GM13977 (cell line): Measurements from ENCODE around the gene STARD13.
"Not testable (repeated sequence)": the region's sequence is repeated elsewhere in the genome, so short reads cannot be mapped to it uniquely, and the experiment has no call there.

ENCODE experiments used
- DNase-seq: peaks from one replicate; pipeline ENCODE4 v3.0.0; 2012; ENCODE audit warnings: low spot score
- in situ Hi-C: fragments of 300-500 bp; cut with MboI; formaldehyde crosslinking; loops from one replicate; pipeline ENCODE4 v1.12.0; 2022; ENCODE audit warnings: low sequenced_read_pairs, low pct_unique_long_range_greater_than_20kb, mixed read lengths, inconsistent platforms; ENCODE audit not compliant: unreplicated experiment
- TF ChIP-seq, protein P1 (sequence below): IDR thresholded peaks from 2 replicates; pipeline ENCODE4 v1.5.1; 2012; ENCODE audit warnings: mild to moderate bottlenecking, control low read depth; ENCODE audit not compliant: insufficient read depth; ENCODE audit errors: extremely low read depth, missing control alignments

The STARD13 gene

DNA sequence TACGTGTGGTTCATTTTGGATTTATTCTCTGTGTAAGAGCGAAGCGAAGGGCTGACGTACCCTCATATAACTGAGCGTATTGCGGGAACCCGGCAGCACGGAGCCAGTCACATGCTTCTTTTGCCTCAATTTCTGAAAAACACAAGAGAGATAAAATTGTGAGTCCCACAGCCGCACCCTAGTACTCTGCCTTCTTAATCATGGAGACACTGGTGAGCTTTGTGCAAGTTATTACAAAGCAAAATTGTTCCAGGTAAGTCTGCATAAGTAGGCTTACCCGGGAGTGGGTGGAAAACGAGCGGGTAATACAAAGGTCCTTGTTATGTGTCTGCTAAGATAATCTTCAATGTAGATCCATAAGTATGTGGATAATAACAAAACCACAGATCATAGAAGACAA is 118.1 kb downstream of the STARD13 start:
- in situ Hi-C loops: no loop called here
- DNase-seq: no peak
- TF ChIP-seq, protein P1, sequence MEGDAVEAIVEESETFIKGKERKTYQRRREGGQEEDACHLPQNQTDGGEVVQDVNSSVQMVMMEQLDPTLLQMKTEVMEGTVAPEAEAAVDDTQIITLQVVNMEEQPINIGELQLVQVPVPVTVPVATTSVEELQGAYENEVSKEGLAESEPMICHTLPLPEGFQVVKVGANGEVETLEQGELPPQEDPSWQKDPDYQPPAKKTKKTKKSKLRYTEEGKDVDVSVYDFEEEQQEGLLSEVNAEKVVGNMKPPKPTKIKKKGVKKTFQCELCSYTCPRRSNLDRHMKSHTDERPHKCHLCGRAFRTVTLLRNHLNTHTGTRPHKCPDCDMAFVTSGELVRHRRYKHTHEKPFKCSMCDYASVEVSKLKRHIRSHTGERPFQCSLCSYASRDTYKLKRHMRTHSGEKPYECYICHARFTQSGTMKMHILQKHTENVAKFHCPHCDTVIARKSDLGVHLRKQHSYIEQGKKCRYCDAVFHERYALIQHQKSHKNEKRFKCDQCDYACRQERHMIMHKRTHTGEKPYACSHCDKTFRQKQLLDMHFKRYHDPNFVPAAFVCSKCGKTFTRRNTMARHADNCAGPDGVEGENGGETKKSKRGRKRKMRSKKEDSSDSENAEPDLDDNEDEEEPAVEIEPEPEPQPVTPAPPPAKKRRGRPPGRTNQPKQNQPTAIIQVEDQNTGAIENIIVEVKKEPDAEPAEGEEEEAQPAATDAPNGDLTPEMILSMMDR: no peak

DNA sequence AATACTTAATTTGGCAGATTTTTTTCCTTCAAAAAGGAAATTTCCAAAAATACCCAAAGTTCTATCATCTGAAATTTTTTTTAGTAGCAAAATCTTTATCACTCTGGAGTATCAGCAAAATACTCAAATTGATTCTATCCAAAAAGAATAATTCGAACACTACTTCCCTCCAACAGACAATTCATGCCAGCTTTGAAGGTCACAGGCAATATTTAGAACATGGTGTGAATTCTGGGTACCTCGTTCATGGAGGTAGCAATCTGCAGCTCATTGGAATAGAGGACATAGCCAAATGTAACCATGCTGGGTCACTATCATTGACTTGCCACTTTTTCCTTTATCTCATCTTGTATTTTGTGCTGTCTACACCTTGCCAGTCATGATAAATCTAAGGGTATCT is 119.8 kb downstream of the STARD13 start:
- in situ Hi-C loops: no loop called here
- TF ChIP-seq, protein P1: no peak
- DNase-seq: no peak

DNA sequence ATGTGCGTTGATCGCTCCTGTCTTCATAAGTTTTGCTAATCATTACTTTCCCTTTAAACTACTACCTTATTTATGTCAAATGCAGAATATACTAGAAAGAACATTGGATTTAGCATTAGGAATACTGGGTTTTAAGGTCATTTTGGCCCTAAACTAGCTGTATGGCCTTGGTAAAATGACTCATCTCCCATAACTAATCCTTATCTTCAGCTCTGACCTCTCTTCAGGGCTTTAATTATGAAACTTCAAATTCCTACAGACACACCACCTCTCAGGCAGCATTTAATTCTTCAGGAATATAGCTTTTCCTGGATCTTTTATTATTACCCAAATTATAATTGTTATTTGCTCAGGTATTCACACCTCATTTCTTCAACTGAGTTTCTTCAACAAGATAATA is 121.2 kb downstream of the STARD13 start:
- TF ChIP-seq, protein P1: no peak
- in situ Hi-C loops: no loop called here
- DNase-seq: no peak

DNA sequence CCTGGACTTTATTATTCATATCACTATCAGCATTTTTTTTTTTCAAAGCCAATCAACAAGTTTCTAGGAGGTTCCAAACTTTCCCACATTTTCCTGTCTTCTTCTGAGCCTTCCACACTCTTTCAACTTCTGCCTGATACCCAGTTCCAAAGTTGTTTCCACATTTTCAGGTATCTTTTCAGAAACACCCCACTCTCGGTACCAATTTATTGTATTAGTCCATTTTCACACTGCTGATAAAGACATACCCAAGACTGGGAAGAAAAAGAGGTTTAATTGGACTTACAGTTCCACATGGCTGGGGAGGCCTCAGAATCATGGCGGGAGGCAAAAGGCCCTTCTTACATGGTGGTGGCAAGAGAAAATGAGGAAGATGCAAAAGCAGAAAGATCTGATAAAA is 122.8 kb downstream of the STARD13 start:
- in situ Hi-C loops, DNase-seq: not testable (repeated sequence)

DNA sequence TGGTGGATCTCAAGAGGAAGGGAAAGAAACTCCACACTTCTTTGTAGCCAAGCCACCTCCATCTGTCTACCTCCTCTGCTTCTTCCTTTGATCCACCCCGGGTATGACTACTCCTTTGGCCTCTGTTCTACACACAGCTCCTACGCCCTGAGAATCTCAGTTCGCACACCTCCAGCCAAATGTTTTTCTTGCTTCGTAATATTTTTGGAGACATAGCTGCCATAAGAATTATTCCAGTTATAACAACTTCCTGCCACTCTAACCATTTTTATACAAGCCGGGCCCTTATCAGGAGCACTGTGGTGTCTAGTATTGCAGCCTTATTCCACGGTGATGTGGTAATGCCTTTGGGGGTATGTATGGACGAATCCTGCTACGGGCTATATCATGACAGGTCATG is 126.7 kb downstream of the STARD13 start:
- TF ChIP-seq, protein P1: no peak
- in situ Hi-C loops: no loop called here
- no peak for DNase-seq

DNA sequence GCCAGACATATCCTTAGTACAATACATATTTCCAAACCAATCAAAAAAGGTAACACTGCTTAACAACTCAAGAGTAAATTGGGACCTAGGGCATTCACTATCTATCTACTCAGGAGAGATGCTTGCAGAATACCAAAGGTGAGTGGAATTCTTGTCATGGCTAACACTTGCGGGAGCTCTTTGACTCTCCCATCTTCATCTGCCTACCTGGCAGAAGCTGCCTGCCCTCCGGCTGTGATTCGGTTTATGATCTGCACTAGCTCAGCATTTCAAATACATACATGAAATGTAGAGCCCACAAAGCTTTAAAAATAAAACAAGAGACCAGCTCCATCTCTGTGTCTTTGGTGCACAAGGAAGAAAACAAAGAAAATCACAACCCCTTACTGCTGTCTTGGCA is 127.3 kb downstream of the STARD13 start:
- in situ Hi-C loops: no loop called here
- no peak for DNase-seq
- TF ChIP-seq, protein P1: no peak

DNA sequence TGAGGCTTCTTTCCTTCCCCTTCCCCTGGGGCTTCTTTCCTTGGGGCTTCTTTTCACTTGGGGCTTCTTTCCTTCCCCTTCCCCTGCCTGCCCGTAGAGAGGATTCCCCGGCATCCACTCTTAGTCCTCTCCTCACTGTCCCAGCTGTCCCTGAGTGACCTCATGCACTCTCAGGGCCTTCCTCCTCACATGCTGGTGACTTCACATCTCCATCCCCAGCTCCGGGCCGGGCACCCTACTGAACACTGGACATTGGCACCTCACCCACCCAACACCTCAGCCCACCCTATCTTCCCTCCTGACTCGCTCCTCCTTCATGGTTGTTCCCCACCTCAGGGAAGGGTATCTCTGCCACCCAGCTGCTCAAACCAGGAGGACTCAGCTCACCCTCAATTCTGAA is 130.6 kb downstream of the STARD13 start:
- in situ Hi-C loops: no loop called here
- TF ChIP-seq, protein P1: no peak
- no peak for DNase-seq
